Mononuclear cell (primary cell): ENCODE results near the gene NAA40. TPM values are rescaled to one million over a fixed set of nuclear protein-coding genes. Genes with fewer than 3 reads are reported as not detected.

Experiments
- H3K27me3 ChIP-seq: 2 replicates; pipeline ENCODE4 v1.6.0; 2011; ENCODE audit warnings: low read length, control low read depth; ENCODE audit not compliant: insufficient read depth
- H3K4me1 ChIP-seq: 2 replicates; pipeline ENCODE4 v1.5.1; 2011; ENCODE audit warnings: mild to moderate bottlenecking, low read length, control low read depth; ENCODE audit not compliant: insufficient read depth
- H3K4me3 ChIP-seq: 2 replicates; pipeline ENCODE4 v1.5.1; 2011; ENCODE audit warnings: mild to moderate bottlenecking, low read length, moderate library complexity
- H3K9me3 ChIP-seq: 2 replicates; pipeline ENCODE4 v1.5.1; 2011; ENCODE audit warnings: low read depth, mild to moderate bottlenecking, control low read depth, low read length
- total RNA-seq: library from RNA; depleted of rRNA; stranded (reverse); fragments of >200 nt; gene quantifications from one replicate; pipeline ENCODE4 v1.2.3, GENCODE V29; 2012

NAA40 gene
- total RNA-seq, 1 donor = 5.2 TPM

GRCh38 chr11:63908631-63909401 is 30.0 kb upstream of the NAA40 start:
- no peaks in the 10 kb centered on the region for H3K27me3 ChIP-seq
- no peak overlapping the region for H3K4me3 ChIP-seq
- no peaks in the 10 kb centered on the region for H3K4me1 ChIP-seq
- H3K9me3 ChIP-seq = no peaks in the 10 kb centered on the region

GRCh38 chr11:63909591-63910506 is 29.0 kb upstream of the NAA40 start:
- Histone ChIP-seq H3K4me1 (no peaks in the 10 kb centered on the region), H3K9me3 (no peaks in the 10 kb centered on the region), H3K27me3 (no peaks in the 10 kb centered on the region), H3K4me3 (no peak overlapping the region)

GRCh38 chr11:63910675-63911074 is 28.1 kb upstream of the NAA40 start:
- Histone ChIP-seq H3K4me3 (no peak overlapping the region), H3K27me3 (peaks cover under 1% of the 10 kb centered on the region), H3K9me3 (no peaks in the 10 kb centered on the region), H3K4me1 (peaks cover under 1% of the 10 kb centered on the region)

- Histone ChIP-seq H3K9me3 (no peaks in the 10 kb centered on the region), H3K4me3 (no peak overlapping the region), H3K4me1 (peaks cover 8% of the 10 kb centered on the region), H3K27me3 (peaks cover 8% of the 10 kb centered on the region)
These were observed 27.4 kb upstream of the NAA40 start for GRCh38 chr11:63911440-63911839.

GRCh38 chr11:63911876-63912275 is 26.9 kb upstream of the NAA40 start:
- H3K9me3 ChIP-seq = no peaks in the 10 kb centered on the region
- peaks cover 8% of the 10 kb centered on the region for H3K27me3 ChIP-seq
- H3K4me1 ChIP-seq = peaks cover 11% of the 10 kb centered on the region
- H3K4me3 ChIP-seq = no peak overlapping the region

GRCh38 chr11:63912678-63913077 is 26.1 kb upstream of the NAA40 start:
- peaks cover 11% of the 10 kb centered on the region for H3K27me3 ChIP-seq
- no peak overlapping the region for H3K4me3 ChIP-seq

GRCh38 chr11:63913866-63914830 is 24.7 kb upstream of the NAA40 start:
- Histone ChIP-seq H3K4me1 (peaks cover 19% of the 10 kb centered on the region), H3K4me3 (no peak overlapping the region), H3K9me3 (no peaks in the 10 kb centered on the region), H3K27me3 (peaks cover 11% of the 10 kb centered on the region)

More at GRCh38 chr11:63912678-63913077, 26.1 kb upstream of the NAA40 start:
- peaks cover 16% of the 10 kb centered on the region for H3K4me1 ChIP-seq
- no peaks in the 10 kb centered on the region for H3K9me3 ChIP-seq

GRCh38 chr11:63914896-63915691 is 23.7 kb upstream of the NAA40 start:
- no peak overlapping the region for H3K4me3 ChIP-seq
- no peaks in the 10 kb centered on the region for H3K9me3 ChIP-seq
- peaks cover 23% of the 10 kb centered on the region for H3K4me1 ChIP-seq
- H3K27me3 ChIP-seq = peaks cover 11% of the 10 kb centered on the region

- H3K9me3 ChIP-seq = no peaks in the 10 kb centered on the region
- peaks cover 11% of the 10 kb centered on the region for H3K27me3 ChIP-seq
- no peak overlapping the region for H3K4me3 ChIP-seq
- peaks cover 23% of the 10 kb centered on the region for H3K4me1 ChIP-seq
These were observed 22.6 kb upstream of the NAA40 start for GRCh38 chr11:63915961-63916836.

GRCh38 chr11:63916837-63917691 is 21.7 kb upstream of the NAA40 start, which contains the start of gene RCOR2:
Gene RCOR2, minus strand, starts transcription at chr11:63917164. Its CDS starts 708 bp downstream, at chr11:63916456.
- H3K4me3 ChIP-seq = no peak within 1 kb of the TSS
- peaks cover 11% of the 10 kb centered on the region for H3K27me3 ChIP-seq
- H3K4me1 ChIP-seq = peaks cover 23% of the 10 kb centered on the region
- H3K9me3 ChIP-seq = no peaks in the 10 kb centered on the region

GRCh38 chr11:63917692-63918506 is 20.9 kb upstream of the NAA40 start:
- H3K4me3 ChIP-seq = no peak overlapping the region
- H3K27me3 ChIP-seq = peaks cover 11% of the 10 kb centered on the region
- H3K4me1 ChIP-seq = peaks cover 23% of the 10 kb centered on the region
- no peaks in the 10 kb centered on the region for H3K9me3 ChIP-seq
